ENCODE measurements around the gene CCDC38. TPM values are rescaled to one million over a fixed set of nuclear protein-coding genes. Genes with fewer than 3 reads are reported as not detected.

Gene CCDC38
- total and polyA plus RNA-seq, 11 donors, result 0.03 to 0.20 (median 0.08) TPM; not detected in 8

DNA sequence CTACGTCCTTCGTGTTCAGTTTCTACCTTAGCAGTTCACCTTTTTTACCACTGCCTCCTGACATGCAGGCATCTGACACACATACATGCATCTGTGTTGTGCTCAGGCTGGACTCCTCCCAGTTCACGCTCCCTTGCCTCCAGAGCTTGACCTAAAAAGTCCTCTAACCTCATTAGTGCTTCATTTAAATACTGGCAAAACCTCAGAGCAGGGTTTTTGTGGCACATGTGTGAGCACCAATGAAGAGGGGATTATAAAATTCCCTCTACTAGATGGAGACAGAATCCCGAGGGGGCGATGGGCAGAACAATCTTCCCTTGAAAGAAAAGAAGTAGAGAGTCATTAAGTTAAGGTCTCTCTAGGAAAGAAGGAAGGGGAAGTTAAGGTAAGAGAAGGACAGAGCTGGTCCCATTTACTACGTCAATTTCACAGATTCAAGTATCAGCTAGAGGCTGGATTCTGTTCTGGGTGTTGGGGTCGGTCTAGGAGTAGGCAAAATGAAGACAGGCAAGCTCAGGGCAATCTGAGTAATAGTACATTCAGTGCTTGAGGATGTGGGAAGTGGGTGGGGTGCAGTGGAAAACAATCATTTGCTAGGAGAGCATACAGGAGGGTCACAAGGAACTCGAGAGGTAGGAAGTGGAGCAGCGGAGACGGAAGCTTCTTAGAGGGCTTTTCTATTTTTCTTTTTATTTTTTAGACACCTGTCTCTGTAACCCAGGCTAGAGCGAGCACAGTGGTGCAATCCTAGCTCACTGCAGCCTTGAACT is 46.3 kb upstream of the CCDC38 start:
- H3K4me3 ChIP-seq, result no peak overlapping the region
- TF ChIP-seq, protein P1, sequence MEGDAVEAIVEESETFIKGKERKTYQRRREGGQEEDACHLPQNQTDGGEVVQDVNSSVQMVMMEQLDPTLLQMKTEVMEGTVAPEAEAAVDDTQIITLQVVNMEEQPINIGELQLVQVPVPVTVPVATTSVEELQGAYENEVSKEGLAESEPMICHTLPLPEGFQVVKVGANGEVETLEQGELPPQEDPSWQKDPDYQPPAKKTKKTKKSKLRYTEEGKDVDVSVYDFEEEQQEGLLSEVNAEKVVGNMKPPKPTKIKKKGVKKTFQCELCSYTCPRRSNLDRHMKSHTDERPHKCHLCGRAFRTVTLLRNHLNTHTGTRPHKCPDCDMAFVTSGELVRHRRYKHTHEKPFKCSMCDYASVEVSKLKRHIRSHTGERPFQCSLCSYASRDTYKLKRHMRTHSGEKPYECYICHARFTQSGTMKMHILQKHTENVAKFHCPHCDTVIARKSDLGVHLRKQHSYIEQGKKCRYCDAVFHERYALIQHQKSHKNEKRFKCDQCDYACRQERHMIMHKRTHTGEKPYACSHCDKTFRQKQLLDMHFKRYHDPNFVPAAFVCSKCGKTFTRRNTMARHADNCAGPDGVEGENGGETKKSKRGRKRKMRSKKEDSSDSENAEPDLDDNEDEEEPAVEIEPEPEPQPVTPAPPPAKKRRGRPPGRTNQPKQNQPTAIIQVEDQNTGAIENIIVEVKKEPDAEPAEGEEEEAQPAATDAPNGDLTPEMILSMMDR (IDR thresholded peaks at IDR 0.05), result no peak
- TF ChIP-seq POLR2A (IDR thresholded peaks at IDR 0.05), result no peak
- no peaks in the 10 kb centered on the region for H3K4me1 ChIP-seq
- ATAC-seq (no peak), DNase-seq (no peak)
- intact Hi-C loops (cut with DNase I), result no loop called here
- no peaks in the 10 kb centered on the region for H3K9me3 ChIP-seq
- no peaks in the 10 kb centered on the region for H3K27me3 ChIP-seq
- no peaks in the 10 kb centered on the region for H3K36me3 ChIP-seq
- H3K27ac ChIP-seq, result no peak overlapping the region
- WGBS, 4 donors, result 74 to 79% (median 78%) methylated on average over 11 of the region's 11 CpGs

DNA sequence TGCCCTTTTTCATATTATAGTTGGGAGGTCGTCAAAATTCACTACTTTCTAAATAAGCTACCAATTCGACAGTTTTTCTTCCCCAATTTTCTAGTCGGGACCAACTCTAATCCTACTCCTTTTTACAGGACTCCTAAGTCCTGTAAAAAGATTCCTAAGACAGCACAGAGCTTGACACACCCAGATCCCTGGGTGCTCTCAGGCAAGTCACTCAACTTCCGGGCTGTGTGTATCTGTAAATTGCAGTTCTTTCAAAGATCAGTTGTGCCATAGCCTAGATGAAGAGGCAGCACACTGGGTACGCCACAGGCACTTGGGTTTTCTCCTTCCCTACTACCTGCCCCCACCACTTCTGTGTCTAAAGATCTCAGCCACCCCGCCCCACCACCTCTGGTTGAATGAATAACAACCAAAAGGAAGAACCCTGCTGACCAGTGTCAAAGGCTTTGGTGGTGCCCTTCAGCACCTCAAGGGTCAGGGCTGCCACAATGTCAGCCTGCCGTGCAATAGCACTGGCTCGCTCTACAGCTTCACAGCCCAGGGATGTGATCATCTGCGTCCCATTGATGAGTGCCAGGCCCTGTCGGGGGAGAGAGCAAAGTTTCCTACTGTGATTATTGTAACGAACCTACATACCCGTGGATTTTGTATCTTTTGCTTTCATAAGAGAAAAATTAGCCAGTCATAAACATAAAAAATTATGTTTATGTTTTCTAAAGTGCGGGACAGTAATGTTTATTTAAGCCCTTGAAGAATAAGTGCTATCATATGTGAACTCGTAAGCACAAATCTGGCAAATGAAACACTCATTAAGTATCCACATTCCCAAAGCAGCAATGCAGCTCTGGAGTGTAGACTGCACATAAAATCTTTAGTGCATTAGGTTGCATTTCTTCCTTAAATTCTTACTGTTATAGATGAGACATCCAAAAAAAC is 44.5 kb upstream of the CCDC38 start:
- Histone ChIP-seq H3K4me3 (no peak overlapping the region), H3K27me3 (no peaks in the 10 kb centered on the region), H3K9me3 (no peaks in the 10 kb centered on the region), H3K36me3 (no peaks in the 10 kb centered on the region), H3K27ac (no peak overlapping the region), H3K4me1 (no peaks in the 10 kb centered on the region)
- TF ChIP-seq, protein P1 (IDR thresholded peaks at IDR 0.05), result no peak
- no peak for TF ChIP-seq POLR2A (IDR thresholded peaks at IDR 0.05)
- ATAC-seq (no peak), DNase-seq (no peak)
- intact Hi-C loops (cut with DNase I), result no loop called here
- WGBS, 4 donors, result 74 to 80% (median 79%) methylated on average over 14 of the region's 14 CpGs

DNA sequence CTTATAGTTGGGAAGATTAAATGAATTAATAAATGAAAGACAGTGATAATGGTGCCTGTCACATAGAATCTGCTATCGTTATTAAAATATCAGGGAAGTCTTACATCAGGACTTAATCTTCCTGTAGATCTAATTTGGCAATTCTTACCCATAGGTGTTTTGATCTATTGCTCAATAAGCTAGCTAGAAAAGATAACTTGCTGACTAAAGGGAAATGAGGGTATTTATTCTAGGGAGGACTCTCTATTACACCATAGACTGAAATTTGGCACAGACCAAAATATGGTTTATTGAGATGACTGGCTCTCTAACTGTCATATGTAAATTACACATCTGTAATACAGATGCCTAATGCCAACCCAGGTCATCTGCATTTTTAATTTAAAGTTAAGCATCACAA is 42.3 kb upstream of the CCDC38 start:
- H3K9me3 ChIP-seq, result no peaks in the 10 kb centered on the region
- WGBS, 4 donors, result 87 to 98% (median 93%) methylated on average over 1 of the region's 1 CpG
- no peak for DNase-seq
- TF ChIP-seq, protein P1 (IDR thresholded peaks at IDR 0.05), result no peak
- TF ChIP-seq POLR2A (IDR thresholded peaks at IDR 0.05), result no peak
- no peak overlapping the region for H3K27ac ChIP-seq
- ATAC-seq, result no peak
- no peaks in the 10 kb centered on the region for H3K27me3 ChIP-seq
- no peak overlapping the region for H3K4me3 ChIP-seq
- H3K4me1 ChIP-seq, result no peaks in the 10 kb centered on the region
- H3K36me3 ChIP-seq, result no peaks in the 10 kb centered on the region
- intact Hi-C loops (cut with DNase I), result no loop called here

DNA sequence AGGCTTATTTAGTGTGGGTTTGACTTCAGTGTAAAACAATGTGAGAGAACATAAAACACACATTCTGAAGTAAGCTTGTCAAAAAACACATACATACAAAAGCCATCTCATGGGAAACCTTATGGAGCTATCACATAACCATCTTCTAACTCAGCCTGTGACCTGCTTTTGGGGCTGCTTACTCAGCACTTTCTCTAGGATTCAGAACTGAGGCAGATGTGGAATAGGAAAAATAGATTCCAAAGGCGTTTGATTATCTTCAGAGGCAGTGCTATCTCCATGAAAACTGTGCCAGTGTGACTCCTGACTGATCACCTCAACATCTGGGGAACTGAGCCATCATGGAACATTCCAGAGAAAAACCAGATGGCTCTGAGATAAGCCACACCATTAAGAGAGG is 40.2 kb upstream of the CCDC38 start:
- intact Hi-C loops (cut with DNase I), result no loop called here
- Histone ChIP-seq H3K4me3 (no peak overlapping the region), H3K36me3 (no peaks in the 10 kb centered on the region), H3K9me3 (no peaks in the 10 kb centered on the region), H3K27me3 (no peaks in the 10 kb centered on the region), H3K27ac (no peak overlapping the region), H3K4me1 (no peaks in the 10 kb centered on the region)
- 50 to 62% (median 54%) methylated on average over 1 of the region's 1 CpG for WGBS, 4 donors
- DNase-seq (no peak), ATAC-seq (no peak)
- TF ChIP-seq, protein P1 (IDR thresholded peaks at IDR 0.05), result no peak
- no peak for TF ChIP-seq POLR2A (IDR thresholded peaks at IDR 0.05)

Measured in heart left ventricle (tissue), 16 donors.